ENCODE measurements around the gene KLHL29. TPM values are rescaled to one million over a fixed set of nuclear protein-coding genes. Genes with fewer than 3 reads are reported as not detected.

The KLHL29 gene
- polyA plus RNA-seq, 1 of the 3 experiments (the other 2 are of a cell fraction): 4.6 TPM

- Histone ChIP-seq H3K9ac (no peak overlapping the region), H3K4me2 (no peak overlapping the region), H3K9me3 (no peaks in the 10 kb centered on the region), H3K79me2 (ENCODE audit: insufficient read depth) (peaks cover 5% of the 10 kb centered on the region; the same call in 1 of the 2 replicates), H3K36me3 (replicated peaks in 1 of 2; ENCODE audit: control insufficient read depth in 1 of 2, insufficient read depth in 2 of 2, low read length in 1 of 2) (no peaks in the 10 kb centered on the region), H3K4me1 (ENCODE audit: control insufficient read depth in 1 of 2, insufficient read depth in 2 of 2, low read depth in 1 of 2, low read length in 1 of 2) (peaks cover 5 to 39% of the 10 kb centered on the region in 2 experiments; a peak in 3 of 4 replicates), H3K27me3 (ENCODE audit: insufficient read depth) (no peaks in the 10 kb centered on the region), H4K20me1 (ENCODE audit: insufficient read depth) (no peaks in the 10 kb centered on the region), H2AFZ (ENCODE audit: low read depth) (no peak overlapping the region), H3K4me3 (ENCODE audit: low read depth in 2 of 2, low read length in 1 of 2) (no peak overlapping the region), H3K9me2 (no peaks in the 10 kb centered on the region), H3F3A (replicated peaks; ENCODE audit: insufficient read depth) (no peaks in the 10 kb centered on the region), H3K27ac (ENCODE audit: low read depth in 2 of 2, low read length in 1 of 2) (no peak overlapping the region)
- ChIA-PET POLR2A (no interaction called here), CTCF (interaction anchor here (0.9 to 1.7 kb wide), 4 partner anchors 17 to 28 kb away, joined by 3 to 8 read pairs (median 4); no protein-coding TSS in a partner anchor)
- DNase-seq: no peak
- 70% methylated on average over 3 of the region's 3 CpGs for WGBS (ENCODE audit: low lambda C conversion rate)
- TF ChIP-seq RXRA (IDR thresholded peaks at IDR 0.05; ENCODE audit: borderline replicate concordance, low read depth): no peak
These were observed 47.6 kb downstream of the KLHL29 start for GRCh38 chr2:23432531-23432930.

DNA sequence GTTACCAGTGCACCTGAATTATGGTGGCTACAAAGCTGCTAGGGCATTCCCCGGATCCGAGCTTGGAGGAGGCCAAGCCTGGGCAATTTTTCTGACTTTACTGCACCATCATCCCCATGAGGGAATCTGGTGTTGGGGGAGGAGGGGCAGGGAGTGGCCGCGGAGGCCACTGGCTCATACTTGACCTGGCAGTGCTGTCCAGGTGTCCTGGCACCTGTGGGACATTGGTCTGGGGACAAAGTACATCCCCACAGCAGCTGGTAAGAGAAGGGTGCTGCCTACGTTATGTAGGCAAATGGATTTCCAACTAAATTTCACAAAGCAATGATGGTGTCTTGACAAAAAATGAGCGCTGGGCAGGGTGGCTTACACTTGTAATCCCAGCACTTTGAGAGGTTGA, 48.3 kb downstream of the KLHL29 start:
- no peaks in the 10 kb centered on the region for H3F3A ChIP-seq (replicated peaks; ENCODE audit: insufficient read depth)
- H3K9me2 ChIP-seq: no peaks in the 10 kb centered on the region
- POLR2A ChIA-PET: no interaction called here
- H3K4me3 ChIP-seq (ENCODE audit: low read depth in 2 of 2, low read length in 1 of 2): no peak overlapping the region
- no peaks in the 10 kb centered on the region for H4K20me1 ChIP-seq (ENCODE audit: insufficient read depth)
- H3K27me3 ChIP-seq (ENCODE audit: insufficient read depth): no peaks in the 10 kb centered on the region
- no peaks in the 10 kb centered on the region for H3K36me3 ChIP-seq (replicated peaks in 1 of 2; ENCODE audit: control insufficient read depth in 1 of 2, insufficient read depth in 2 of 2, low read length in 1 of 2)
- H3K27ac ChIP-seq (ENCODE audit: low read depth in 2 of 2, low read length in 1 of 2): no peak overlapping the region
- no peak overlapping the region for H3K9ac ChIP-seq
- no peak overlapping the region for H2AFZ ChIP-seq (ENCODE audit: low read depth)
- 71% methylated on average over 2 of the region's 6 CpGs for WGBS (ENCODE audit: low lambda C conversion rate)
- TF ChIP-seq ELF1 (IDR thresholded peaks at IDR 0.05): no peak
- TF ChIP-seq RFX5 (IDR thresholded peaks at IDR 0.05; ENCODE audit: low read length): no peak
- TF ChIP-seq, protein P1, sequence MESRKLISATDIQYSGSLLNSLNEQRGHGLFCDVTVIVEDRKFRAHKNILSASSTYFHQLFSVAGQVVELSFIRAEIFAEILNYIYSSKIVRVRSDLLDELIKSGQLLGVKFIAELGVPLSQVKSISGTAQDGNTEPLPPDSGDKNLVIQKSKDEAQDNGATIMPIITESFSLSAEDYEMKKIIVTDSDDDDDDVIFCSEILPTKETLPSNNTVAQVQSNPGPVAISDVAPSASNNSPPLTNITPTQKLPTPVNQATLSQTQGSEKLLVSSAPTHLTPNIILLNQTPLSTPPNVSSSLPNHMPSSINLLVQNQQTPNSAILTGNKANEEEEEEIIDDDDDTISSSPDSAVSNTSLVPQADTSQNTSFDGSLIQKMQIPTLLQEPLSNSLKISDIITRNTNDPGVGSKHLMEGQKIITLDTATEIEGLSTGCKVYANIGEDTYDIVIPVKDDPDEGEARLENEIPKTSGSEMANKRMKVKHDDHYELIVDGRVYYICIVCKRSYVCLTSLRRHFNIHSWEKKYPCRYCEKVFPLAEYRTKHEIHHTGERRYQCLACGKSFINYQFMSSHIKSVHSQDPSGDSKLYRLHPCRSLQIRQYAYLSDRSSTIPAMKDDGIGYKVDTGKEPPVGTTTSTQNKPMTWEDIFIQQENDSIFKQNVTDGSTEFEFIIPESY (IDR thresholded peaks at IDR 0.05; ENCODE audit: borderline replicate concordance, low read depth): no peak
- TF ChIP-seq RCOR1 (IDR thresholded peaks at IDR 0.05; ENCODE audit: low read length): no peak
- no peak for TF ChIP-seq SMC3 (IDR thresholded peaks at IDR 0.05; ENCODE audit: low read depth, low read length)
- TF ChIP-seq EP300 (IDR thresholded peaks at IDR 0.05; ENCODE audit: borderline replicate concordance in 1 of 2, low read depth in 1 of 2, low read length in 1 of 2): no peak
- no peak for TF ChIP-seq MXI1 (IDR thresholded peaks at IDR 0.05; ENCODE audit: low read depth, low read length)
- TF ChIP-seq GABPA (IDR thresholded peaks at IDR 0.05; ENCODE audit: low read depth): no peak
- TF ChIP-seq TEAD4 (IDR thresholded peaks at IDR 0.05; ENCODE audit: borderline replicate concordance, insufficient read depth): no peak
- no peak for TF ChIP-seq NRF1 (IDR thresholded peaks at IDR 0.05; ENCODE audit: low read depth, low read length)
- TF ChIP-seq TAF1 (IDR thresholded peaks at IDR 0.05; ENCODE audit: borderline replicate concordance, low read depth, low read length): no peak
- TF ChIP-seq GATA2 (CRISPR knock-in tag; IDR thresholded peaks at IDR 0.05): no peak
- no peak for TF ChIP-seq EZH2phosphoT487 (IDR thresholded peaks at IDR 0.05; ENCODE audit: borderline replicate concordance, low read depth)
- TF ChIP-seq YY1 (IDR thresholded peaks at IDR 0.05; ENCODE audit: low read depth): no peak
- TF ChIP-seq RXRA (IDR thresholded peaks at IDR 0.05; ENCODE audit: borderline replicate concordance, low read depth): no peak
- peaks cover 5% of the 10 kb centered on the region; the same call in 1 of the 2 replicates for H3K79me2 ChIP-seq (ENCODE audit: insufficient read depth)
- no peaks in the 10 kb centered on the region for H3K9me3 ChIP-seq
- no peak overlapping the region for H3K4me2 ChIP-seq
- DNase-seq: no peak
- CTCF ChIA-PET: interaction anchor here (1.2 to 1.3 kb wide), 2 partner anchors 18 to 43 kb away, joined by 3 to 4 read pairs; no protein-coding TSS in a partner anchor
- peaks cover 5 to 39% of the 10 kb centered on the region in 2 experiments; a peak in 3 of 4 replicates for H3K4me1 ChIP-seq (ENCODE audit: control insufficient read depth in 1 of 2, insufficient read depth in 2 of 2, low read depth in 1 of 2, low read length in 1 of 2)

All from SK-N-SH (cell line).